GM21528 (cell line): ENCODE results near the gene PMEPA1.
A peak's percentile ranks its signal among the peaks of the same experiment; 100 is the strongest.
"Not testable (repeated sequence)": the region's sequence is repeated elsewhere in the genome, so short reads cannot be mapped to it uniquely, and the experiment has no call there.

Experiments
- ATAC-seq: cut with Tn5 transposase; IDR thresholded peaks from one replicate; pipeline ENCODE4 v1.9.1; 2021; ENCODE audit warnings: mild to moderate bottlenecking, moderate library complexity; ENCODE audit not compliant: unreplicated experiment, low FRiP score

The PMEPA1 gene

DNA sequence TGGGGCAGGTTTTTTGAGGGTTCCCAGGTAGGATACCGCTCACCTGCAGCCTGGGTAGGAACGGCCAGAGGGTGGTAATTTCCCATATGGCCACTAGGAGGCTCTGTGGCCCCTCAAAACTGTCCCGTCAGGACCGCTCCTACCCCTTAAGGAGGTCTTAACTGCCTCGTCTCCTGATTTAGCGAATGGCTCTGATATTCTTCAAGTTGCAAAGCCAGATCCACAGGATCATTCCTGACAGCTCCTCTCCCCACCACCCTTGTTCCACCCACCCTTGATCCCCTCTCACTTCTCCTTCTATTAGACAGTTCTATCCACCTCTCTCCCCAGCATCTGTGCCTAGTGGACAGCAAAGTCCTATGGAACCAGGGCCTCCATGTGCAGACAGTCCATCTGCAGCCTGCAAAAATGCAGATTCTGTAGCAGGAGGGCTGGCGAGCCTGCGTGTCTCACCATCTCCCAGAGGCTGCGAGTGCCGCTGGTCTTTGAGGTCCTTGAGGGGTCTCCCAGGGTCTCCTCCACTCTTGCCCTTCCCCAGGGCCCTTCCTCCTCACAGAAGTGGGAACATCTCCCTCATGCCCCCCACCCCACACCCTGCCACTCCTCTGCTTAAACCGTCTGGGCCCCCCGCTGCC is 55.3 kb downstream of the PMEPA1 start:
- peak; percentile 68 for ATAC-seq

DNA sequence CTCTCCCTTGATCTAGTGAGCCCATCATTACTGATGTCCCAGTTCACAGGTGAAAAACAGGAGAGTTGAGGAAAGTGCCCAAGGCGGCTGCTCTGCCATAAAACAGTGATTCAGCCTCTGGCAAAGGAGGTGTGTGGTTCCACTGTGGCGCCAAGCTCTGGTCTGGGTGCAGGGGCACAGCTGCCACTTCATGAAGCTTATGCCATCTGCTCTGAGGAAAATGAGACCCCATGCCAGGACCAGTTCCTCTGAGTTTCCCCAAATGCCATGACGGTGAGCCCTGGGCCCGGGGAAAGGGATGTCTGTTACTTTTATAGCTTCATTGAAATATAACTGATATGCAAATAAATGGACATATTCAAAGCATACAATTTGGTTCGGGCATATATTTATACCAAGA is 55.9 kb downstream of the PMEPA1 start:
- no peak for ATAC-seq

DNA sequence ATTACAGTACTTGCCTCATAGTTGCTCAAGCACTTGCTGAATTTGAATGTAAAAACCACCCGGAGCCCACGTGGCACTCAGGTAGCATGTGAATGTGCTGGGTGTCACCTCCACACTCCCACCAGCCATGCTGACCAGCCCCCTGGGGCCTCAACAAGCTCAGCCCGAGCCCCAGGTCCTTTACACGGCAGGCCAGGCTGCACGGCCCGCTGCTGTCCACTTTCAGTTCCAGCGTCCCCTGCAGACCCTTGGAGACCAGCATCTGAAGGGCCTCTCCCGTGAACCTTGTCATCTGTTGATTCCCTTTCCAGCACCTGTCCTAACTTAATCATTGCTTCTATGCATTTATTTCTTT is 56.3 kb downstream of the PMEPA1 start:
- ATAC-seq, result no peak

DNA sequence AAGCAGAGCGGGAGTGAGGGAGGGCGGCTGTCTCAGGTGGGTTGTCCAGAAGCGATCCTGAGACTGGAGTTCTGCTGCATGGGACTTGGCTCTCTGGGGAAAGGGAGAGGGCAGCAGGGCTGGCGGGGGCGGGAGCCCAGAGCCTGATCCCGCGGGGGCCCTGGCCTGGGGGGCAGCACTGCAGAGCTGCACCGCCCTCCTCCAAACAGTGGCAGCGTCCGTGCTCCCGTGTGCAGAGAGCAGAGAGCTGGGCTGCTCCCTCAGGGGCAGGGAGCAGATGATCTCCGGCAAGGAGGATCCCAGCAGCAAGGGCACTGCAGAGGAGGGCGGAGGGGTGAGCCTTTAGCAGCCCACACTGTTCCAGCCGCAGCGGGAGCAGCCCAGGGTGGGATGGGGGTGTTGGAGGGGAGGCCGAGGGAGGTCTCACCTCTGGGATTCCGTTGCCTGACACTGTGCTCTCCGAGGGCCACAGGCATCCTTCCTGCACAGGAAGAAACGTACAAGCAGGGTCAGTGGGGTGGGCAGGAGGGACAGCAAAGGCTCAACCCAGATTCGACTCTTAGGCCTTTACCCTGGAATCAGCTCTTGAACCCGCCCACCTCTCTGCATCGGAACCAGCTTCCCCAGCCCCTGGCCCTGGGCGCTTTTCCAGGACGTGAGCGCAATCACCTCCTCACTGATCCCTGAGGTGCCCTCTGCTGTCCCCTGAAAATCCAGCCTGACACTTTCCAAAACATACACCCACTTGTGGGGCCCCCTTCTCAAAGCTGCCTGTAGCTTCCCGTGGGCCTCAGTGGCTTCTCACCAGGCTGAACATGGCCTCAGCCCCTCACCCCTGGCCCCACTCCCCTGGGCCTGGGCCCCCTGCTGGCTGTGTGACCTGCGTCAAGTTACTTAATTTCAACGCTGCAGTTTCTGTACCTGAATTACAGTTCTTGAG is 56.9 kb downstream of the PMEPA1 start:
- no peak for ATAC-seq

DNA sequence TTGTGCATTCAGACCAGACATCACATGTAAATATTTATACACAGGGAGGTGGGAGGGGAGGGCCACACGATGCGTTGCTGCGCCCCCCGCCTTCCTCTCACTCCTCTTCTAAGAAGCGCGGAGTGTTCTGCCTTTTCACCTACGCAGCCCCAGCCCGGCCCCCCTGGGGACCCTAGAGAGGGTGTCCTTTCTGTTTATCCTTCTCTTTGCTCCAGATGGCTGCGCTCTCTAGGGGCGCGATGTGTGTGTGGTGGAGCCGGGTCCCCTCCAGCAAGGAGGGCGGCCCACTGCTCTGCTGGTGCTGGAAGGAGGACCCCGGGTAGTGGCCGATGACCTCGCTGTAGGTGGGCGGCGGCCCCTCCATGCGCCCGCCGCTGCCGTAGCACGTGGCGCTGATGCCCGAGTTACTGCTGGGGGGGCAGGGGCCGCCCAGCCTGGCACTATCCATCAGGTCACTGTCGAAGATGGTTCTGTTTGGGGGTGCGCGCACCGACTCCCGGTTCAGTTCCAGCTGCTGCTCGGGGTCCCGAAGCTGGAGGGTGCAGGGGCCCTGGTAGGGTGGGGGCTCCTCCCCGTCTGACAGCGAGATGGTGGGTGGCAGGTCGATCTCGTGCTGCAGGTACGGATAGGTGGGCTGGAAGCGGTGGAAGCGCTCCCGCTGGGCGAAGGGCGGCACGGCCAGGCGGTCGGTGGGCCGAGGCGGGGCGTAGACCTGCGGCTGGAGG is 57.8 kb downstream of the PMEPA1 start:
- ATAC-seq, result no peak

DNA sequence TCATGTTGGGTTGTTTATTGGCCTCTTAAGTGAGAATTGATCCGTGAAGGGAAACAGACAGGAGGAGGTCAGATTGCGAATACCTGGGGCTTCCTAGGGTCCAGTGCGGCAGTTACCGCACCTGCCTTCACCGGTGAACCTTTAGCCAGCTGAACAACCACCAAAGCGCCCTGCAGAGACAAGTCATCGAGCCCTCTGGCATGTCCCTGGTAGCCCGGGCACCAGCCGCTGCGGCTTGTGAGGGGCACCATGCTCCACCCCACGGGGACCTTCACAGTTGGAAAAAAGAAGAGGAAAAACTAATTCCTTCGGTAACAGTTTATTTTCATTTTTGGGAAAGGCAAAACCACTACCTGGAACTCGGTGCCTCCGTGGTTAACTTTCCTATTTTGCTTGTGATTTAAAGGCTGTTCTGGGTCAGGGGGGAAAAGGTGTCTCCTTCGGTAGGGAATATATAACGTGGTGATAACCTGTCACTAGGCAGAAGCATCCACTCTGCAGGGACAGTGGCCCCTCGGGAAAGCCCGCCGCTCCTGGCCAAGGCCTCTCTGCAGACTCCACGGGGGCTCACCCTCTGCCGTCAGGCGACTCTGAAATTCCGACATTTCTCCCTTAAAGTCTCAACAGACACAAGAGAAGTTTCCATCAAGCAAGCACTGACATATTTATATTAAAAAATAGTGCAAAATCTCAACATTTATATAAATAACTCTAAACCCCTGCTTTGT is 58.9 kb downstream of the PMEPA1 start:
- no peak for ATAC-seq

DNA sequence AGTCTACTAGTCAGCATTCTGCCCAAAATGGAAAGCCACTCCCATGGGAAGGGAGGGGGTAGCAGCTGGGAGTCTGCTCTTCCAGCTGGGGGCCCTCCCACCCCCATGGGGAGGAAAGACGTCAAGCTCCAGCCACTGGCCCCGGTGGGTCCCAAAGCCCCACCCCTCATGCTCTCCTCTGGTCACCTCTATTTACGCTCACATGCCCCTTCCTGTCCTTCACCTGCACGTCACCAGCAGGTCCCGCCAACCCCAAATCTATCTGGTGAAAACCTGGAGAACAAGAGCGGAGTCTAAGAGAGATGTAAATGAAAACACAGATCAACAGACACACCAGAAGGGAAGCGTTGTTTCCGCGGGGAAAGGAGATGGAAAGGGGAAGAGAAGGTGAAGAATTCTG is 59.5 kb downstream of the PMEPA1 start:
- no peak for ATAC-seq

DNA sequence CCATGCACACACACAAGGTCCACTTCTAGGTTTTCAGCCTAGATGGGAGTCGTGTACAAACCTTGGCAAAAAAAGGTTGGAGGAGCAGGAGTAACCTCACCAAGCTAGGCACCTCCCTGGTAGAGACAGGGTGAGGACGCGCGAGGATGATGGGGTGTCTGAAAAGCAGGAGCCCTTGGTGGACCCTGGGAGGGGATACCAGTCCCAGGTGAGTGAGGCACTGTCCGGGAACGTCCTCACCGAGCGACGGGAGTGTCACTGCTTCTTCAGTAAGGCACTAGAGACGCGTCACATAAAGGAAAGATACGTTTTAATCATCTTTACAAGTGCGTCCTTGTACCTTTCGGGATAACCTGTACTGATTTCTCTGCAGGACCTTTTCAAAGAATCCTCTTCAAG is 60.2 kb downstream of the PMEPA1 start:
- ATAC-seq, result no peak

DNA sequence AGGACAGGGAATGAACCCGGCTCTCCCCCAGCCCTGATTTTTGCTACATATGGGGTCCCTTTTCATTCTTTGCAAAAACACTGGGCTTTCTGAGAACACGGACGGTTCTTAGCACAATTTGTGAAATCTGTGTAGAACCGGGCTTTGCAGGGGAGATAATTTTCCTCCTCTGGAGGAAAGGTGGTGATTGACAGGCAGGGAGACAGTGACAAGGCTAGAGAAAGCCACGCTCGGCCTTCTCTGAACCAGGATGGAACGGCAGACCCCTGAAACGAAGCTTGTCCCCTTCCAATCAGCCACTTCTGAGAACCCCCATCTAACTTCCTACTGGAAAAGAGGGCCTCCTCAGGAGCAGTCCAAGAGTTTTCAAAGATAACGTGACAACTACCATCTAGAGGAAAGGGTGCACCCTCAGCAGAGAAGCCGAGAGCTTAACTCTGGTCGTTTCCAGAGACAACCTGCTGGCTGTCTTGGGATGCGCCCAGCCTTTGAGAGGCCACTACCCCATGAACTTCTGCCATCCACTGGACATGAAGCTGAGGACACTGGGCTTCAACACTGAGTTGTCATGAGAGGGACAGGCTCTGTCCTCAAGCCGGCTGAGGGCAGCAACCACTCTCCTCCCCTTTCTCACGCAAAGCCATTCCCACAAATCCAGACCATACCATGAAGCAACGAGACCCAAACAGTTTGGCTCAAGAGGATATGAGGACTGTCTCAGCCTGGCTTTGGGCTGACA is 60.8 kb downstream of the PMEPA1 start:
- no peak for ATAC-seq

DNA sequence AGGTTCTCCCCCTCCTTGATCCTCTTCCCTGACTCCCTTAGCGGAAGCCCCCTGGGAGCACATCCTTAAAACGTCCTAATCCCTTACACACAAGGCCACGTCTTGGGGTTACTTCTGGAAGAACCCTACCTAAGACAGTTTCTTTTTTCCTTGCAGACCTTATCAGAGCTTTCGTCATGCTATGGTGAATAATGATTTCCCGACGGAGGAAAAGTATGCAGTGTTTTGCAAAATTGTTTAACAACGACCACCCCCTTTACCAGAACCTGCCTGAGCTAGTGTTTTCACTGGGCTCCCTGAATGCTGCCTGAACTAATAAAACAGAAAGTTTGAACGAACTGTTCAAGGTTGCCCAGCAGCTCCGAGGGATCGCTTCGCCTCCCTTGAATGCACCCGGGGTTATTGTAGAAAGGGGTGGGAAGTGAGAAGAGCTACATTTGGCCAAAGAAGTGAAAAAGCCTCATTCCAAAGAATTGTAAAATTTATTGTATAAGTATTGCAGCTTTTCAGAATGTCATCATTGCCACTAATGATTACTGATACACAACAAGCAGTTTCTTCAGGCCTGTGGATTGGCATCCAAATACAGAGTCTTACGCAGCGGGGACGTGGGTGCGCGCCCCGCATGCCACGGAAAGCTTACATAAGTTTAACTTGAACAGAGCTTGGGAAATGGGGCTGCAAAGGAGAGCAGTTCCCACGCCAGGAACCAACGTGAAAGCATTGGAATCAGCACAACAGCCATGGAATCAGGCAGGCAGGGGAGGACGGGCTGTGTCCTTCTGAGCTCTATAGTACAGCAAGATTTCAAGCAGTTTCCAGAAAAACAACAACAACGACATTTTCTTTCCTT is 61.7 kb downstream of the PMEPA1 start:
- no peak for ATAC-seq

DNA sequence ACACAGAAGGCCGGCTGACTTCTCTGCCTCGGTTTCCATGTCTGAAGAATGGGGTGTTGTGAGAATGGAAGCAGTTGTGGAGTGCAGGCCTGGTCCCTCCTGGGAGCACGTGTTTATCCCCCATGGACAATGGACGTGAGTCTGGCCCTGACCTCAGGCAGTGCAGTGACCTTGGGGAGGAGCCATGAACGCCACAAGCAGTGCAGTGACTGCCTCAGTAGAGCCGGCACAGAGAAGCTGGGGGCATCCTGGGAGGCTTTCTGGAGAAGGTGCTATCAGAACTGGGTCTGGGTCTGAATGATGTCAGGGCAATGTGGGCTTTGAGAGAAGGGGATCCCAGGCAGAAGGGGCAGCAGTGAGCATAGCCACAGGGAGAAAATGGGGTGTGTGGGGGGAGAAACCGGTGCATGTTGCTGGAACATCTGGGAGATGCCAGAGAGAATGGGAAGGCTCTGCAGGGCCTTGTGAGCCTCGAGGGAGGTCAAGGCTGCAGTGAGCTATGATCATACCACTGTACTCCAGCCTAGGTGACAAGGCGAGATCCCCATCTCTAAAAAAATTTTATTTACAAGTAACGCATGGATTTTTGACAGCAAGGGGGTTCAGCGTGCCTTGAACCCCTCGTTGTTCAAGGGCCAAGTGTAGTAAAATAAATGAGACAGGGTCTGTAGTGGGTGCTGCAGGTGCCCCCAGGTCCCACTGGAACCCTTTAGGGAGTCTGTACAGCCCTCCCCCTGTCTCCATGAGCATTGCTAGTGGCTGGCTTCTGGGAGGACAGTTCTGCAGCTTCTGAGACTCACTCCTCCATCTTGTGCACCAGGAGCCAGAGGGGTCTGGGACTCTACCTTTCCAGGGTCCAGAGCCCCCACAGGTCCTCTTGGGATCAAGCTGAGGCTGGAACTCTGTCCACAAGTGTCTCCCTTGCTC is 62.5 kb downstream of the PMEPA1 start:
- ATAC-seq, result no peak

DNA sequence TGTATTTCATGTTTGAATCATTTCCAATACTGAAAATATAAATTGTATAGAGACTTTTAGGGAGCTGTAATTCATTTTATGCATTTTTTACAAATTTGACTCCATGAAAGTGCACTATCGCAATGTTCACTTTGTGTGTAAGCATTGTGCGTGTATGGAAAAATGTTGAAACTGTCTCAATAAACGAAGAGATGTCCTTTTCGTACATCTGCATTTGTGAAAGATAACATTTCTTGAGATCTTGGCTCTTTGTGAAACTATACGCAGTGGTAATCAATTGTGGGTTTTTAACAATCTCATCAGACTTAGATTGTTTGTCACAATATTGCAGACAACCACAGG is 70.9 kb downstream of the PMEPA1 start:
- no peak for ATAC-seq

DNA sequence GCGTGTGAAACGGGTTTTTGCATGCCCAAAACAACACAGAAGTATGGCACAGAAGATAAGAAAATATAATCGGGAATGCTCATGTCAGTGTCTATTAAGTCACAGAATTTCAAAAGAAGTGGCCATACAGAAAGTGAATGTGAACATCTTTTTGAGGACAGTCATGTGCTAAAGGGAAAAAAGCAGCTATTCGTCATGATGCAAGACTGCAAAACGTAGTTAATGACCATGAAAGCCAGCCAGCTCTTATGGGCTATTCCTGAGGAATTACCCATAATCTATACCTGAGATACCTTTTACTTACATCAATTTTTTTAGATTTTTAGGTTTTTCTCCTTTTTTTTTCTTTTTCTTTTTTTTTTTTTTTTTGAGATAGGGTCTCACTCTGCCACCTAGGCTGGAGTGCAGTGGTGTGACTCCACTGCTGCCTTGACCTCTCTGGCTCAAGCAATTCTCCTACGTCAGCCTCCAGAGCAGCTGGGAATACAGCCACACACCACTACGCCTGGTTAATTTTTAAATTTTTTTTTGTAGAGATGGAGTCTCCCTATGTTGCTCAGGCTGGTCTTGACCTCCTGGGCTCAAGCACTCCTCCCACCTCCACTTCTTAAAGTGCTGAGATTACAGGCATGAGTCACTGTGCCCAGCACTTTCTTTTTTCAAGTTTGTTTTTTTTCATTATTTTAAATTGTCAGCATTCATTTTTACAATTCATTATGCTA is 71.5 kb downstream of the PMEPA1 start:
- no peak for ATAC-seq

DNA sequence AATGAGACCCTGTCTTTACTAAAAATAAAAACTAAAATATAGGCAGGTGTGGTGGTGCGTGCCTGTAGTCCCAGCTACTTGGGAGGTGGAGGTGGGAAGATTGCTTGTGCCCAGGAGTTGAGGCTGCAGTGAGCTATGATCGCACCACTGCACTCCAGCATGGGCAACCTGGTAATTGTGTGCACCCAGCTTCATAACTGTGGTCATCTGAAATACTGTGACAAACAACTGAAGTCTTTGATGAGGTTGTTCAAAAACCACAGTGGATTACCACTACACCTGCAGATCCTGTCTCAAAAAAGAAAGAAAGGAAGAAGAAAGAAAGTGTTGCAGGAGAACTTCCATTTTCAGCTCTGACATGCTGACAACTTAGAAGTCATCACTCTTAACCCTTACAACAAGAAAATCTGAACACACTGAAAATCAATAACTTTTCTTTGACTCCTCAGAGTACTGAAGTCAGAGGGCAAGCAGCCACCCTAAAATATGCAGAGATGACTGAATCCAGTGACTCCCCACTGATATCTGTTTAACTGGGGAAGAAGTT is 75.8 kb downstream of the PMEPA1 start:
- no peak for ATAC-seq

DNA sequence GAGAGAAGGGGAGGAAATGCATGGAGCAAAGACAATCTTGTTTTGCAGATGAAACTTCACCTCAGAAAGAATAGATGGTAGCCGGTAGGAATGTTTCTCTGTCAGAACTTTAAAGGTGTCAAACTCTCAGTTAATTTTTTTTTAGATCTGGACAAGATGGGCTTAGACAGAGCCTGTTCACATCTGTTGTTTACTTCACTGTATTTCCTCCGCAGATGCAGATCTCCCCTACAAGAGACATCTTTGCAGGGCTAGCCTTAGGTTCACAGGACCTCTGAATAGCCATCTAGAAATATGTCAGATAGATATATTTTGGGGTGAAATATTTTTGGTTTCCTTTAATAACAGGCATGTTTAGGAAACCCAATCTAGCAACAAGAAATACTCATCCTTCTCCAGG is 77.5 kb downstream of the PMEPA1 start:
- no peak for ATAC-seq

DNA sequence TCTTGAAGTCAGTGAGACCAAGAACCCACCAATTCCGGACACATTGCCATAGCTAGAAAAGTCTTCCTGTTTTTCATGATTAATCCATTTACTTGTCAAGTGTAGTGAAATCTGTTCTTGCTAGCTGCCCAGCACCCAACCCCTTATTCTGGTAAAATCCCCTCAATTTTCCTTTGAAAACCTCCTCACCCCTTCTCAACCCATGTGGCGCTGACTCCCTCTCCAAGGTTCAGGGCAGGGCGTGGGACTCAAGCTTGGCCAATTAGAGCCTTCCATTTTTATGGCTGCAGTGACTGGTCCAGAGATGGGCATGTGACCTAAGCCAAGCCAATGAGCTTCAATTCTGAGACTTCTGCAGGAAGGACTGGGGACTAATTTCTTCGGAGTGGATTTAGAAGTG is 79.8 kb downstream of the PMEPA1 start:
- ATAC-seq, result no peak

DNA sequence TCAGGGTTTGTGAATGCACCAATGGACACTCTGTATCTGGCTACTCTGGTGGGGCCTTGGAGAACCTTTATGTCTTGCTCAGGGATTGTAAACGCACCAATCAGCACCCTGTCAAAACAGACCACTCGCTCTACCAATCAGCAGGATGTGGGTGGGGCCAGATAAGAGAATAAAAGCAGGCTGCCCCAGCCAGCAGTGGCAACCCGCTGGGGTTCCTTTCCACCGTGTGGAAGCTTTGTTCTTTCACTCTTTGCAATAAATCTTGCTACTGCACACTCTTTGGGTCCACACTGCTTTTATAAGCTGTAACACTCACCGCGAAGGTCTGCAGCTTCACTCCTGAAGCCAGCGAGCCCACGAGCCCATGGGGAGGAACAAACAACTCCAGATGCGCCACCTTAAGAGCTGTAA is 80.3 kb downstream of the PMEPA1 start:
- not testable (repeated sequence) for ATAC-seq
